HL-60 (cell line): ENCODE data around the gene NELFE.

Experiments used
- DNase-seq, 2 experiments: peaks; one replicate each; pipeline ENCODE4 v3.0.0-alpha.2; 2010 to 2020; ENCODE audit warnings: low read depth in 1 of 2, low spot score in 1 of 2
- H3K27ac ChIP-seq: fragments of 250-450 bp; sonication (Bioruptor Pico); replicated peaks from 2 replicates; pipeline ENCODE4 v1.5.1; 2020; ENCODE audit warnings: mild to moderate bottlenecking, moderate library complexity
- H3K27me3 ChIP-seq: fragments of 250-450 bp; sonication (Bioruptor Pico); 2 replicates; pipeline ENCODE4 v1.5.1; 2021; ENCODE audit warnings: mild to moderate bottlenecking, moderate library complexity; ENCODE audit not compliant: insufficient read depth, poor library complexity, severe bottlenecking
- H3K4me3 ChIP-seq: replicated peaks from 2 replicates; pipeline ENCODE4 v1.5.1; 2011; ENCODE audit warnings: mild to moderate bottlenecking, control low read depth, low read length; ENCODE audit not compliant: insufficient read depth
- CTCF ChIP-seq: IDR thresholded peaks from one replicate; pipeline ENCODE4 v1.5.1; 2011; ENCODE audit warnings: low read length, control low read depth, inconsistent platforms; ENCODE audit not compliant: insufficient read depth
- GABPA ChIP-seq: IDR thresholded peaks from 2 replicates; pipeline ENCODE4 v1.6.1; 2012; ENCODE audit warnings: low read depth
- POLR2AphosphoS5 ChIP-seq: IDR thresholded peaks from 2 replicates; pipeline ENCODE4 v1.6.1; 2012; ENCODE audit warnings: low read depth
- REST ChIP-seq: IDR thresholded peaks from 2 replicates; pipeline ENCODE4 v1.6.1; 2012; ENCODE audit warnings: low read depth; ENCODE audit not compliant: insufficient replicate concordance
- SPI1 ChIP-seq: IDR thresholded peaks from 2 replicates; pipeline ENCODE4 v1.6.1; 2012; ENCODE audit warnings: low read depth, mild to moderate bottlenecking, borderline replicate concordance

NELFE gene

GRCh38 chr6:31945154-31945506, 13.6 kb downstream of the NELFE start:
- H3K27me3 ChIP-seq: peaks cover 4% of the 10 kb centered on the region
- no peak for DNase-seq

GRCh38 chr6:31943742-31944141, 15.0 kb downstream of the NELFE start:
- no peak overlapping the region for H3K4me3 ChIP-seq
- no peak overlapping the region for H3K27ac ChIP-seq
- DNase-seq: no peak
- TF ChIP-seq SPI1: no peak
- H3K27me3 ChIP-seq: peaks cover 4% of the 10 kb centered on the region

More at GRCh38 chr6:31945154-31945506, 13.6 kb downstream of the NELFE start:
- Histone ChIP-seq H3K4me3 (no peak overlapping the region), H3K27ac (no peak overlapping the region)
- no peak for TF ChIP-seq POLR2AphosphoS5
- no peak for TF ChIP-seq CTCF
- no peak for TF ChIP-seq SPI1
- TF ChIP-seq REST: no peak
- TF ChIP-seq GABPA: no peak

GRCh38 chr6:31940256-31940664, 18.5 kb downstream of the NELFE start:
- DNase-seq: no peak
- H3K27me3 ChIP-seq: peaks cover 4% of the 10 kb centered on the region
- TF ChIP-seq CTCF: no peak
- no peak for TF ChIP-seq GABPA
- TF ChIP-seq POLR2AphosphoS5: no peak
- H3K27ac ChIP-seq: no peak overlapping the region
- no peak overlapping the region for H3K4me3 ChIP-seq

GRCh38 chr6:31935823-31936222, 22.9 kb downstream of the NELFE start:
- TF ChIP-seq SPI1 (no peak), POLR2AphosphoS5 (no peak), REST (no peak), CTCF (no peak), GABPA (no peak)

More at GRCh38 chr6:31935823-31936222, 22.9 kb downstream of the NELFE start:
- H3K27ac ChIP-seq: no peak overlapping the region
- no peak overlapping the region for H3K4me3 ChIP-seq
- DNase-seq: no peak
- H3K27me3 ChIP-seq: no peaks in the 10 kb centered on the region
